SK-N-SH (cell line): ENCODE data around the gene CCNA2. TPM values are rescaled to one million over a fixed set of nuclear protein-coding genes. Genes with fewer than 3 reads are reported as not detected.

ENCODE experiments used
- CTCF ChIA-PET: fragments of 300-600, 350-600 bp; formaldehyde crosslinking; extraction: SDS; loops from one replicate; lab custom pipeline; 2021; lab: Yijun Ruan, JAX
- POLR2A ChIA-PET: fragments of 350-600 bp; sonication (Branson Sonifier 250); formaldehyde crosslinking; extraction: SDS; loops from one replicate; lab custom pipeline; 2020; ENCODE audit warnings: antibody characterized with exemption, inconsistent platforms; lab: Yijun Ruan, JAX
- DNase-seq: peaks from one replicate; pipeline ENCODE4 v3.0.0; 2012
- H2AFZ ChIP-seq: fragments of 200-600 bp; sonication (generic); 2 replicates; pipeline ENCODE4 v1.8.1; 2016; ENCODE audit warnings: antibody characterized with exemption, mild to moderate bottlenecking, low read depth
- H3F3A ChIP-seq: fragments of 200-600 bp; sonication (generic); replicated peaks from 2 replicates; pipeline ENCODE3; 2016; ENCODE audit warnings: antibody characterized with exemption, mild to moderate bottlenecking; ENCODE audit not compliant: insufficient read depth
- H3K27ac ChIP-seq, 2 experiments: fragments of 200-500 bp in 1 of 2; fragments of 200-600 bp in 1 of 2; sonication (Bioruptor generic) in 1 of 2; sonication (generic), shearing (Covaris generic) in 1 of 2; 2 replicates each; pipeline versions ENCODE4 v1.5.1 to v1.6.1; 2014 to 2016; ENCODE audit warnings: low read depth in 2 of 2, inconsistent platforms in 1 of 2, low read length in 1 of 2, mild to moderate bottlenecking in 1 of 2, mixed read lengths in 1 of 2
- H3K27me3 ChIP-seq: fragments of 200-600 bp; sonication (generic), shearing (Covaris generic); 2 replicates; pipeline ENCODE4 v1.6.1; 2016; ENCODE audit warnings: mixed run types; ENCODE audit not compliant: insufficient read depth
- H3K36me3 ChIP-seq, 2 experiments: fragments of 200-500 bp in 1 of 2; fragments of 200-600 bp in 1 of 2; sonication (Bioruptor generic) in 1 of 2; sonication (generic) in 1 of 2; replicated peaks in 1 of 2; 2 replicates each; pipeline versions ENCODE3 to v1.5.1; 2014 to 2016; ENCODE audit warnings: low read length in 1 of 2, mild to moderate bottlenecking in 1 of 2; ENCODE audit not compliant: insufficient read depth in 2 of 2, control insufficient read depth in 1 of 2
- H3K4me1 ChIP-seq, 2 experiments: fragments of 200-500 bp in 1 of 2; fragments of 200-600 bp in 1 of 2; sonication (Bioruptor generic) in 1 of 2; sonication (generic), shearing (Covaris generic) in 1 of 2; 2 replicates each; pipeline versions ENCODE4 v1.5.1 to v1.6.1; 2014 to 2016; ENCODE audit warnings: low read depth in 1 of 2, low read length in 1 of 2, mixed run types in 1 of 2; ENCODE audit not compliant: insufficient read depth in 2 of 2, control insufficient read depth in 1 of 2
- H3K4me2 ChIP-seq: fragments of 200-600 bp; sonication (generic), shearing (Covaris generic); 2 replicates; pipeline ENCODE4 v1.6.1; 2017; ENCODE audit warnings: mixed run types
- H3K4me3 ChIP-seq, 2 experiments: fragments of 200-500 bp in 1 of 2; fragments of 200-600 bp in 1 of 2; sonication (Bioruptor generic) in 1 of 2; sonication (generic), shearing (Covaris generic) in 1 of 2; 2 replicates each; pipeline versions ENCODE4 v1.5.1 to v1.8.1; 2014 to 2016; ENCODE audit warnings: low read depth in 2 of 2, inconsistent platforms in 1 of 2, low read length in 1 of 2, mild to moderate bottlenecking in 1 of 2, mixed read lengths in 1 of 2, moderate library complexity in 1 of 2
- H3K79me2 ChIP-seq: fragments of 200-600 bp; sonication (generic); 2 replicates; pipeline ENCODE4 v1.8.1; 2017; ENCODE audit warnings: mild to moderate bottlenecking; ENCODE audit not compliant: insufficient read depth
- H3K9ac ChIP-seq: fragments of 200-600 bp; sonication (generic); 2 replicates; pipeline ENCODE4 v1.6.1; 2017; ENCODE audit warnings: mixed run types
- H3K9me2 ChIP-seq: fragments of 200-600 bp; sonication (generic); 2 replicates; pipeline ENCODE4 v1.6.1; 2017; ENCODE audit warnings: mixed run types
- H3K9me3 ChIP-seq: fragments of 200-600 bp; sonication (generic); 2 replicates; pipeline ENCODE4 v1.6.1; 2017; ENCODE audit warnings: mixed run types, mild to moderate bottlenecking, moderate library complexity
- H4K20me1 ChIP-seq: fragments of 200-600 bp; sonication (generic); 2 replicates; pipeline ENCODE4 v1.6.1; 2017; ENCODE audit warnings: mild to moderate bottlenecking, mixed run types; ENCODE audit not compliant: insufficient read depth
- CHD2 ChIP-seq: fragments of 150-350 bp; IDR thresholded peaks from 2 replicates; pipeline ENCODE4 v1.6.1; 2018; ENCODE audit warnings: low read length; ENCODE audit not compliant: partially characterized antibody
- CTCF ChIP-seq: fragments of 200-600 bp; sonication (generic); IDR thresholded peaks from 2 replicates; pipeline ENCODE4 v1.6.1; 2017; ENCODE audit warnings: antibody characterized with exemption, mild to moderate bottlenecking, moderate library complexity
- EP300 ChIP-seq, 2 experiments: IDR thresholded peaks; 2 replicates each; pipeline versions ENCODE4 v1.4.0 to v1.6.1; 2012; ENCODE audit warnings: borderline replicate concordance in 1 of 2, low read depth in 1 of 2, low read length in 1 of 2
- EZH2phosphoT487 ChIP-seq: fragments of 200-600 bp; sonication (generic); IDR thresholded peaks from 2 replicates; pipeline ENCODE4 v1.6.1; 2017; ENCODE audit warnings: low read depth, mixed run types, mild to moderate bottlenecking, antibody characterized with exemption, moderate library complexity, borderline replicate concordance
- FOSL2 ChIP-seq: IDR thresholded peaks from 2 replicates; pipeline ENCODE4 v1.4.0; 2012; ENCODE audit warnings: low read depth, mild to moderate bottlenecking, moderate library complexity, borderline replicate concordance
- FOXM1 ChIP-seq: IDR thresholded peaks from 2 replicates; pipeline ENCODE4 v1.4.0; 2012; ENCODE audit warnings: low read depth, mild to moderate bottlenecking
- JUND ChIP-seq: IDR thresholded peaks from 2 replicates; pipeline ENCODE4 v1.4.0; 2012
- MXI1 ChIP-seq: IDR thresholded peaks from 2 replicates; pipeline ENCODE4 v1.6.1; 2012; ENCODE audit warnings: mild to moderate bottlenecking, low read depth, low read length, improper control_type of control experiment
- NFIC ChIP-seq: IDR thresholded peaks from 2 replicates; pipeline ENCODE4 v1.4.0; 2012; ENCODE audit warnings: borderline replicate concordance
- RCOR1 ChIP-seq: fragments of 150-350 bp; IDR thresholded peaks from 2 replicates; pipeline ENCODE4 v1.6.1; 2017; ENCODE audit warnings: antibody characterized with exemption, low read length
- RXRA ChIP-seq: IDR thresholded peaks from 2 replicates; pipeline ENCODE4 v1.4.0; 2012; ENCODE audit warnings: low read depth, mild to moderate bottlenecking, borderline replicate concordance
- YY1 ChIP-seq: IDR thresholded peaks from 2 replicates; pipeline ENCODE4 v1.4.0; 2012; ENCODE audit warnings: low read depth, mild to moderate bottlenecking
- WGBS: methylation state at CpG from one replicate; pipeline ENCODE4 v1.1.6; 2017; ENCODE audit warnings: low lambda C conversion rate; 5-methylcytosine and 5-hydroxymethylcytosine counted together
- polyA plus RNA-seq, 3 experiments: library from polyadenylated mRNA; depleted of rRNA; stranded (reverse); fragments of >200 nt; gene quantifications; 2 replicates each; pipeline ENCODE4 v1.2.3, GENCODE V29; 2012

CCNA2 gene
- polyA plus RNA-seq, 1 of the 3 experiments (the other 2 are of a cell fraction), result 23.8 TPM

- H3K4me3 ChIP-seq, result no peak overlapping the region
- no peaks in the 10 kb centered on the region for H3K27me3 ChIP-seq
- no peak overlapping the region for H3K9ac ChIP-seq
- H3K79me2 ChIP-seq, result no peaks in the 10 kb centered on the region
- H2AFZ ChIP-seq, result no peak overlapping the region
- no peak for DNase-seq
- CTCF ChIA-PET, result no interaction called here
- no peaks in the 10 kb centered on the region for H3K4me1 ChIP-seq
- no peaks in the 10 kb centered on the region for H3K9me2 ChIP-seq
- no peaks in the 10 kb centered on the region for H3K9me3 ChIP-seq
- H4K20me1 ChIP-seq, result no peaks in the 10 kb centered on the region
- POLR2A ChIA-PET, result no interaction called here
- H3F3A ChIP-seq, result peaks cover 15% of the 10 kb centered on the region
- TF ChIP-seq FOSL2, result no peak
- no peak for TF ChIP-seq RXRA
- TF ChIP-seq RCOR1, result no peak
- no peak for TF ChIP-seq MXI1
- no peak for TF ChIP-seq YY1
- no peak for TF ChIP-seq EP300 (IDR thresholded peaks at IDR 0.05; ENCODE audit: borderline replicate concordance in 1 of 2, low read depth in 1 of 2, low read length in 1 of 2)
- no peak for TF ChIP-seq FOXM1
- no peak for TF ChIP-seq EZH2phosphoT487
- no peak for TF ChIP-seq CTCF
- no peak for TF ChIP-seq NFIC
- TF ChIP-seq CHD2, result no peak
- H3K36me3 ChIP-seq, result peaks cover 30 to 72% of the 10 kb centered on the region in 2 experiments
- H3K27ac ChIP-seq, result no peak overlapping the region
- no peak overlapping the region for H3K4me2 ChIP-seq
Observed at GRCh38 chr4:121838136-121838535, 14.5 kb upstream of the CCNA2 start.

- H3K4me2 ChIP-seq, result no peak overlapping the region
- no peaks in the 10 kb centered on the region for H3K79me2 ChIP-seq
- peaks cover 23% of the 10 kb centered on the region for H3F3A ChIP-seq
- 97% methylated on average over 5 of the region's 5 CpGs for whole genome bisulfite sequencing
- peaks cover 41 to 54% of the 10 kb centered on the region in 2 experiments for H3K36me3 ChIP-seq
- H3K27ac ChIP-seq, result no peak overlapping the region
- H3K4me1 ChIP-seq, result no peaks in the 10 kb centered on the region; a peak in 2 of 4 replicates
- no peaks in the 10 kb centered on the region for H3K27me3 ChIP-seq
- TF ChIP-seq FOSL2 (no peak), JUND (no peak)
- no peaks in the 10 kb centered on the region for H4K20me1 ChIP-seq
- H3K4me3 ChIP-seq, result no peak overlapping the region
- no peaks in the 10 kb centered on the region; the same call in 1 of the 2 replicates for H3K9me3 ChIP-seq
- no peak overlapping the region for H2AFZ ChIP-seq
- ChIA-PET CTCF (no interaction called here), POLR2A (no interaction called here)
- no peaks in the 10 kb centered on the region for H3K9me2 ChIP-seq
- H3K9ac ChIP-seq, result no peak overlapping the region
- DNase-seq, result no peak
Observed at GRCh38 chr4:121829511-121829910, 5.8 kb upstream of the CCNA2 start.
